ENCODE data around the gene DNAJB6. TPM values are rescaled to one million over a fixed set of nuclear protein-coding genes. Genes with fewer than 3 reads are reported as not detected.

The DNAJB6 gene
- total RNA-seq, 2 donors from 2014 or later, result 68.3 to 199 TPM

GRCh38 chr7:157402388-157402703, 65.5 kb downstream of the DNAJB6 start:
- H3K4me3 ChIP-seq, result no peak overlapping the region
- no peaks in the 10 kb centered on the region for H3K9me3 ChIP-seq
- no peaks in the 10 kb centered on the region for H3K36me3 ChIP-seq
- no peak overlapping the region for H3K27ac ChIP-seq
- TF ChIP-seq POLR2AphosphoS5 (IDR thresholded peaks at IDR 0.05), result no peak
- no peak for TF ChIP-seq CTCF (IDR thresholded peaks at IDR 0.05)
- no peak for TF ChIP-seq POLR2A (IDR thresholded peaks at IDR 0.05)
- intact Hi-C loops (cut with DNase I), result no loop called here
- H3K27me3 ChIP-seq (replicated peaks; ENCODE audit: insufficient read depth), result no peaks in the 10 kb centered on the region
- no peak for DNase-seq (ENCODE audit: low spot score)
- H3K4me1 ChIP-seq (replicated peaks), result peaks cover 4% of the 10 kb centered on the region
- 91% methylated on average over 12 of the region's 12 CpGs for WGBS

- no peak for DNase-seq (ENCODE audit: low spot score)
Observed at GRCh38 chr7:157402911-157403534, 66.2 kb downstream of the DNAJB6 start.

GRCh38 chr7:157403646-157404401, 67.0 kb downstream of the DNAJB6 start:
- TF ChIP-seq CTCF (IDR thresholded peaks at IDR 0.05) (no peak), POLR2A (IDR thresholded peaks at IDR 0.05) (no peak), POLR2AphosphoS5 (IDR thresholded peaks at IDR 0.05) (no peak)
- Histone ChIP-seq H3K27me3 (replicated peaks; ENCODE audit: insufficient read depth) (no peaks in the 10 kb centered on the region), H3K36me3 (no peaks in the 10 kb centered on the region), H3K27ac (no peak overlapping the region), H3K9me3 (no peaks in the 10 kb centered on the region), H3K4me3 (no peak overlapping the region), H3K4me1 (replicated peaks) (no peaks in the 10 kb centered on the region)
- 95% methylated on average over 12 of the region's 12 CpGs for WGBS
- DNase-seq (ENCODE audit: low spot score), result no peak
- intact Hi-C loops (cut with DNase I), result no loop called here

More at GRCh38 chr7:157402911-157403534, 66.2 kb downstream of the DNAJB6 start:
- intact Hi-C loops (cut with DNase I), result no loop called here
- Histone ChIP-seq H3K27me3 (replicated peaks; ENCODE audit: insufficient read depth) (no peaks in the 10 kb centered on the region), H3K27ac (no peak overlapping the region), H3K4me3 (no peak overlapping the region), H3K36me3 (no peaks in the 10 kb centered on the region), H3K9me3 (no peaks in the 10 kb centered on the region), H3K4me1 (replicated peaks) (peaks cover 1% of the 10 kb centered on the region)
- WGBS, result 83% methylated on average over 21 of the region's 21 CpGs
- TF ChIP-seq POLR2A (IDR thresholded peaks at IDR 0.05) (no peak), CTCF (IDR thresholded peaks at IDR 0.05) (no peak), POLR2AphosphoS5 (IDR thresholded peaks at IDR 0.05) (no peak)

GRCh38 chr7:157404845-157405481, 68.2 kb downstream of the DNAJB6 start:
- H3K27me3 ChIP-seq (replicated peaks; ENCODE audit: insufficient read depth), result no peaks in the 10 kb centered on the region
- no peak for TF ChIP-seq POLR2A (IDR thresholded peaks at IDR 0.05)
- no peaks in the 10 kb centered on the region for H3K9me3 ChIP-seq
- no peak overlapping the region for H3K27ac ChIP-seq
- WGBS, result 66% methylated on average over 15 of the region's 15 CpGs
- H3K4me3 ChIP-seq, result no peak overlapping the region
- H3K36me3 ChIP-seq, result no peaks in the 10 kb centered on the region
- intact Hi-C loops (cut with DNase I), result no loop called here
- H3K4me1 ChIP-seq (replicated peaks), result no peaks in the 10 kb centered on the region
- no peak for DNase-seq (ENCODE audit: low spot score)

- Histone ChIP-seq H3K9me3 (no peaks in the 10 kb centered on the region), H3K36me3 (no peaks in the 10 kb centered on the region), H3K4me1 (replicated peaks) (no peaks in the 10 kb centered on the region), H3K27ac (no peak overlapping the region), H3K27me3 (replicated peaks; ENCODE audit: insufficient read depth) (no peaks in the 10 kb centered on the region), H3K4me3 (no peak overlapping the region)
- intact Hi-C loops (cut with DNase I), result no loop called here
- DNase-seq (ENCODE audit: low spot score), result no peak
- TF ChIP-seq POLR2A (IDR thresholded peaks at IDR 0.05), result no peak
- no peak for TF ChIP-seq CTCF (IDR thresholded peaks at IDR 0.05)
- TF ChIP-seq POLR2AphosphoS5 (IDR thresholded peaks at IDR 0.05), result no peak
- WGBS, result 89% methylated on average over 13 of the region's 13 CpGs
Observed at GRCh38 chr7:157405501-157405900, 68.7 kb downstream of the DNAJB6 start.
